Left renal pelvis (tissue), 4 donors: Measurements from ENCODE around the gene CCR1. TPM values are rescaled to one million over a fixed set of nuclear protein-coding genes. Genes with fewer than 3 reads are reported as not detected.

Source experiments
- DNase-seq, 4 donors: peaks; one replicate each; pipeline ENCODE4 v3.0.0-alpha.2; 2013; ENCODE audit warnings: low read depth in 4 of 4, low spot score in 3 of 4
- polyA plus RNA-seq, 4 donors: library from polyadenylated mRNA; unstranded; fragments of 120-200 nt; gene quantifications; one replicate each; pipeline ENCODE4 v1.2.1, GENCODE V29; 2013; ENCODE audit not compliant: insufficient read length in 4 of 4

Gene CCR1
- 1 to 10 TPM; 1.7 to 6.4 (median 2.6) TPM for polyA plus RNA-seq

DNA sequence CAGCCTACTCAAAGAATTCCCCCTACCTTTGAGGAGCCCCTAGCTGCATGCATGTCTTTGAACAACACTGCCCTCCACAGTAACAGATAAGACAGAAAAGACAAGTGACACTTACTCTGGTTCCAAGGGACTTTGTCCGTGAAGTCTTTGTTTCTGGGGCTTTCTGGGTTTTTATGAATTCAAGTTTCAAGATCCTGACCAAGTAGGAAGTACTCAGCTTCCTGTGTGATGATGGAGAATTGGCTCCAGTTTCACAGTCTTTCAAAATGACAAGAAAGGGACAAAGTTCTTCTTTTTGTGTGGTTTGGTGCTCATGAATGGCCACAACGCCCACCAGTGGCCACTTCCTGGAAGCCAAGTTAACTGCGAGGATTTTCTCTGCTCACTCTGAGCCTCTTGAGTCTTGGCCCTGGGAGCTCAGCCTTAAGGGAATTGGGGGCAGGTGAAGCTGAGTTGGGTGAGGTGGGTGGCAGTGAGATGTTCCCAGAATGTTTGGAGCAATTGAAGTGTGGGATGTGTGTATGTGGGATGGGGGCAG is at the start of gene CCR1:
Gene CCR1 (minus strand): TSS at position 147 of the 538 bp plus-strand sequence. CDS start 4,000 bp downstream, outside the sequence.
- DNase-seq: peak in 1 of 4 donors; percentile 6

DNA sequence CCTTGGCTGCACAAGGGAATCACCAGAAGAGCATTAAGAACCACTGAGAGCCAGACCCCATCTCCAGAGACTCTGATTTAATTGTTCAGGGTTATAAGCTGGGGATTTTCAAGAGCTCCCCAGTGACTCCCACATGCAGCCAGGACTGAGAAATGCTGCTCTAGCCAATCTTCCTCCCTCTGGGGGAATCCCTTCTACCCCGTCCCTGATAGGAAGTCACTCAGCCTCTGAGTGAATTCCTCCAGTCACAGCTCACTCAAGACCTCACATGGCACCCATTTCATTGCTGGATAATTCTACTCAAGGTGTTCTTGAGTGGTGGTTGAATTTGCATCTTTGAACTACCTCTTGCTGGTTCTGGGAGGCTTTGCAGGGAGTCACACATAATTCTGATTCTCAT is 44.9 kb upstream of the CCR1 start:
- no peak for DNase-seq

DNA sequence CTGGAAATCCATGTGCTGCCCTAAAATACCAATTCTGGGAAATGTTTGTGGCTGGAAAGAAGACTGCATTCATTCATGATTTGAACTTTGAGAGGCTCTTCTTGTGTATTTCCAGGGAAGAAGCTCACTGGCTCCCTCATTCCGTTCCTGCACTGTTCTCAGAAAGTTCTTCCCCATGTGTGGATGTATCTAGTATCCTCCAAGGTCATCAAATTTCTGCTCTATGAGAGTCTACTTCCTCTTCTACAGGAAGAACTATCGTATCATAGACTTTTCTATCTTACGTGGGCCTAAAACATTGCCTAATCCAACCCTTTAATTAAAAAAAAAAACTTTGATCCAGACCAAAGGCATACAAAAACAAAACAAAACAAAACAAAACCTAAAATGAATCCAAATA is 37.0 kb upstream of the CCR1 start:
- DNase-seq: no peak

DNA sequence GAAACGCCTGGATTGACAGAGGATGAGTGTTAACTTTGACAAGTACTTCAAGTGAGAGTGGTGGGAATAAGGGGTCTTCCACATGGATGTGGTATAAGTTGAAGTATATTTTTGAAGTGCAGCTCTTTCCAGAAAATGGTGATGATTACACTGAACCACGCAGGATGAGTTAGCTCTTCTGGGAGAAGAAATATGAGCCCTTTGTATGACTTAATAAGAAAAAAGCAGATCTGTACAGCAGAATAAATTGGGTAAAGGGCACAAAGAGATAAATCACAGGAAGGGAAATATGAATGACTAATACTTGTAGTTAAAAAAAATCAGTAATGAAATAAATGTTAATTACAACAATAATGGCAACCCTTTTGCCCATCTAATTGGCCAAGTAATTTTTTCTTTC is 35.4 kb upstream of the CCR1 start:
- no peak for DNase-seq

DNA sequence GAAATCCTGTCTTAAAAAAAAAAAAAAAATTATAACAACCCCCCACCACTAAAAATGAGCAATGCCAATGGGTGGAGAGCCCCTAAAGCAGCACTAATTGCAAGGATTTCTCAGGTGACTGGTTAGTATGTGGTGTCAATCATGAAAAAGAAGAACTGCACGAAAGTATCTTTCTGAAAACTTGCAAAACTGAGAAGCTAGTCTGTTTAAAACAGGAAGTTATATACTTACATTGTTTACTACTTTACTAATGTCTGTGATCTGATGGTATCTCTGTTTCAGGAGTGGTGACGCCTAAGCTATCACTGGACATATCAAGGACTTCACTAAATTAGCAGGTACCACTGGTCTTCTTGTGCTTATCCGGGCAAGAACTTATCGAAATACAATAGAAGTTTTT is 34.0 kb upstream of the CCR1 start, which contains the start of gene CCR3:
Gene CCR3 (plus strand): TSS at position 341 of the 400 bp plus-strand sequence. CDS start 22,699 bp downstream, outside the sequence.
- no peak for DNase-seq

DNA sequence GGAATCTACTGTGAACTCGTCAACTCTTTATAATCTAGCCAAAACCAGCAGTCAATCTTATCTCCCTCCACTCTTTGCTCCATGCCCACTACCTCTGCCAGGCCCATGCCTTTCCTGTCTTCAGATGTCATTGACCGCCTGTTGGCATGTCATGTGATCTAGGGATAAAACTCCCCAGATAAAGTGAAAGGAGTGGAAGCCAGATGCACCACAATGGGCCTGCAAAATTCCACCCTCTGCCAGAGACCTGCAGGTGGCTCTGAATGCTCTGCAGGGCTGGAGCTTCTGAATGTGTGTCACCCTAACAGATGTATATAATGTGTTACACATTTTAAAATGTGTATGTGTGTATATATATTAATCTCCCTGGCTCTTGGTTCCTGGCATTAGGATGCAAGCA is 31.8 kb upstream of the CCR1 start:
- DNase-seq: no peak

DNA sequence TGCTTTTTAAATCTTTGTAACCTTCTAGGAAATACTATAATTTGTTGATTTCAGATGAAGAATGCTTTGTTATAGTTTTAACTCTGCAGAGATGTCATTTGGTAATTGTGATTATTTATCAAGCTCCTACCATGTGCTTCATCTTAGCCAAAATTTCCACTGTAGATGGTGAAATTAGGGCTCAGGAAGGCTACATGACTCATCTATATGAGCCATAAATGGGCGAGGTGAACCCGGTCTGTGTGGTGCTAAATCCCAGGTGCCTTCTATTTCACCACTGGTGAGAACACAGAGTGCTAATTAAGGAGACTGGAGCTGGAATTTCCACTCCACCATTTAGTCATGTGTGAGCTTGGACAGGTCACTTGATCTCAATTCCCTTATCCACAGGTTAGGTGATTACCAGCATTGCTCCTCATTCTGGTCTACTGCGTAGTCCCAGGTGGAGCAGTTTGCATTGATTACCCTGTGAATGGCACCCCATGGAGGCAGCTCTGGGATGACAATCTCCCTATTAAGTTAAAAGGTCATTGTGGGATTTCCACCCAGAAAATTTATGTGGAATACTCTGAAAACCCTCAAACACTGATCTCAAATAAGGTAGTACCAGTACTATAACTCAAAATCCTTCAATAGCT is 31.3 kb upstream of the CCR1 start:
- DNase-seq: no peak

DNA sequence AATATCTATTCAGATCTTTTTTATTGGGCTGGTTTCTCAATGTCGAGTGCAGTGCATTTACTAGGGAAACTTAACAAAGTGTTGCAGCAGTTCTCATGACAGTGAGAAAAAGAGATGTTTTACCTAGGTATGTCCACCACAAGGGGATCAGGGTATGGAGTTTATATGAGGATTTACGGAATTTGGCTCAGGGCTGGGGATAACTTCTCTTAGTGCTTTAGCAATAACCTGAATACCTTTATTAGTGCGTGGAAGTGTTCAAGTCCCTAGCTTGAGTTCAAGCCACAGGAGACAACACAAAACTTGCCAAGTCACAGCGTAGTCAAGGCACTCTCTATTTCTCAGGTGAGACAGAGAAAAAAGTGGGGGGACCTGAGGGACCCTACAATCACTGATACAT is 30.3 kb upstream of the CCR1 start:
- no peak for DNase-seq

DNA sequence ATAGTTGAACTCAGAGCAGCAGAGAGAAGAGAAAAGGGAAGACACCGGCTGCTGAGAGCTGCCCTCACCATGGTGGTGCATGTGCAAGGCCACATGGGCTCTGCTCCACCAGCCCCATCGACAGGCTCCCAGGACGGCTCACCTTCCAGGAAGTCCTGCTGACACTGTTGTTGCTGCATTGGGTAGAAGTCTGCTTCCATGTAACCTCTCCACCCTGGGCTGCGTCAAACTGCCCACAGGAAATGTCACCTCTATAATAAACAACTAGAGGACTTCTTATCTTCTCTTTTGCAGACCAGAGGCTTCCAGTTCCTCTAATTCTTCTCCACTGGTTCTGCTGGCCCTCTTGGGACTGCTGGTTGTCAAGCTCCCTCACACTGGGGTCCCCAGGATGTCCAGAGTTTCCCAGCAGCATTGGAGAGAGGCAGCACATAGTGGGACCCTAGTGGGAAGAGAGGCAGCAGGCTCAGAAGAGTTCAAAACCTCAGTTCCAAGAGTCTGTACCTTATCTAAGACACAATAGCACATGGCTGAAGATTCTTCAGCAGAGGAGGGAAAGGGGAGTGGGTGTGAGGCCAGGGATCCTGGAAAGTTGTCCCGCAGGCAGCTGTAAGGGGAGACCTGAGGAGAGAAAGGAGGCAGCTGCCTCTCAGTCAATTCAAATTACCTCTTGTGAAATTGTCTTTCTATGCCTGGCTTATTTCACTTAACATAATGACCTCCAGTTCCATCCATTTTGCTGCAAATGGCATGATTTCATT is 28.4 kb upstream of the CCR1 start:
- DNase-seq: no peak

DNA sequence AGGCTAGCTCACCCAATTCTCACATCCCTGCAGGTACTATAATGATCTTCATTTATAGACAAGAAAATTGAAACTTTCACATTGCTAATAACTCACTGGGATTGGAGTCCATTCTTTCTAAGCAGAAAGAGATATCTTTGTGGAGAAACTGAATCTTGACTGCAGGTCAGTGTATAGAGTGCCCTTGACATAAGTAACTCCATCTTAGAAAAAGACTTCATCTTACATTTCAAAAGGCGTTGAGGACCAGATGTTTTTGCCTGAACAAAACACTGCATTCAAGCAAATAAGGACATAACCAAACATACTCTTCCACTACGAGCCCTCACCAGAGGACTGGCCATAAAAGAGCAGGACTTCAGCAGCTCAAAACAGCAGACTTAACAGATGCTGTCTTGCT is 27.3 kb upstream of the CCR1 start:
- no peak for DNase-seq

DNA sequence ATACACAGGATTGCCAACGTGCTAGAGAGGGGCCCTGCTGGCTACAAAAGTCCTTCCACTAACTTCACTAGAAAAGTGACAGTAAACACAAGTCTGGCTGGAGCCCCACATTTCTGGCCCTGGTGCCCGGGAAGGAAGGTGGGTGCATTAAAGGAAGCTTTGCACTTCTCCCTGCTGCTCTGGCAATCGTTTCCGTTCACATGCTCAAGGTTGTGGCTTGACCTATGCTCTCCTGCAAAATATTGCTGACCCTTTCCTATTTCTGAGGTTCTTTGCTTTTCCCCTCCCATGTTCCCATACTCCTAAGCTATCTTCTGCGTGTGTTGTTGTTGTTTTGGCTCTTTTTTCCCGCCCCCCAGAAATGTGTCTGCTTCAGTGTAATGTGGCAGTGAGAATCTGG is 25.1 kb upstream of the CCR1 start:
- no peak for DNase-seq

DNA sequence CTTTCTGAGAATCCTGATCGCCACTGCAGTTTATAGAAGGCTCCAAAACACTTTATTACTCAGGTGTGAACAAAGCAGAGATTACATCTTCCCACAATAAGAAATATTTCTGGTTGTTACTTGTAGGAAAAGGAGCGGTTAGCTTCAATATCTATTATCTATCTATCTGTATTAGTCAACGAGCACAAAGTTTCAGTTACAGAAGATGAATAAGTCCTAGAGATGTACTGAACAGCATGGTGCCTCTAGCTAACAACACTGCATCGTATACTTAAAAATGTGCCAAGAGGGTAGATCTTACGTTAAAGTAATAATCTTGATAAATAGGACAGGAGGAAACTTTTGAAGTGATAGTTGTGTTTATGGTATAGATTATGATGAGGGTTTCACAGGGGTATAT is 23.2 kb upstream of the CCR1 start:
- DNase-seq: no peak

DNA sequence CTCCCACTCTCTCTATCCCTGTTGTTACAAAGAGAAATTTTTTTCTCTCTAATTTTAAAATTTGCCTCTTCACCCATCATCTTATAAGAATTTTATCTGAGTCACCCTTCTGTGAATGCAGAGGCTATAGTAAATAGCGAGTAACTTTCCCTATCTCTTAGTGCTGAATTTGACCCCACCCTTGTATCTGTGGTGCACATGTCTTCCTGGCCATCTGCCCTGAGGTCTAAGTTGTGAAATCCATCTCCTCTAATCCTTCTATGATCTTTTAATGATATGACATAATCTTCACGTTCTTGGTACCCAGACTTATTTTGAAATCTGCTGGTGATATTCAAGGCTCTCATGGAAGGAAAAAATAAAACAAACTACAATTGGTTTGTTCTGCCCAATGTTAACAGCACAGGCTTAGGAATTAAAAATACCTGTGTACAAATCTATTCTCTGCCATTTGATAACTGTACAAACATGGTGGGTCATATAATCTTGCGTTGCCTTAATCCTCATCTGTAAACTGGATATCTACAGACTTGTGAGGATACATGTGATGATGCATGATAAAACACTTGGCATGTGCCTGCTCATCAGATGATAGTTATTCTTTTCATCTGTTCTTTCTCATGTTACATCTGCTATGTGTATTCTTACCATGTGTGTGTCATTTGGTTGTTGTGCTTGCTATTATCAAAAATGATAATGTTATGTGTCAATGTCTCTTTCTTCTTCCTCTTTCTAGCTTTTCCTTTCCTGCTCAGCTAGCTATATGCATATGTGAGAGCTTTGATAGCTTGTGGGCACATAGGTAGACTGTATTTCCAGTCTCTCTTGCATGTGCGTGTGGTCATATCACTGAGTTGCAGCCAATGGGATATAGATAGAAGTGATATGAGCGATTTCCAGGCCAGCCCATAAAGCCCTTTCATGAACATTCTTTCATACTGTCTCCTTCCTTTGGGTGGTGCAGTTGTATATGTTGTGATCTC is 20.4 kb upstream of the CCR1 start:
- no peak for DNase-seq

DNA sequence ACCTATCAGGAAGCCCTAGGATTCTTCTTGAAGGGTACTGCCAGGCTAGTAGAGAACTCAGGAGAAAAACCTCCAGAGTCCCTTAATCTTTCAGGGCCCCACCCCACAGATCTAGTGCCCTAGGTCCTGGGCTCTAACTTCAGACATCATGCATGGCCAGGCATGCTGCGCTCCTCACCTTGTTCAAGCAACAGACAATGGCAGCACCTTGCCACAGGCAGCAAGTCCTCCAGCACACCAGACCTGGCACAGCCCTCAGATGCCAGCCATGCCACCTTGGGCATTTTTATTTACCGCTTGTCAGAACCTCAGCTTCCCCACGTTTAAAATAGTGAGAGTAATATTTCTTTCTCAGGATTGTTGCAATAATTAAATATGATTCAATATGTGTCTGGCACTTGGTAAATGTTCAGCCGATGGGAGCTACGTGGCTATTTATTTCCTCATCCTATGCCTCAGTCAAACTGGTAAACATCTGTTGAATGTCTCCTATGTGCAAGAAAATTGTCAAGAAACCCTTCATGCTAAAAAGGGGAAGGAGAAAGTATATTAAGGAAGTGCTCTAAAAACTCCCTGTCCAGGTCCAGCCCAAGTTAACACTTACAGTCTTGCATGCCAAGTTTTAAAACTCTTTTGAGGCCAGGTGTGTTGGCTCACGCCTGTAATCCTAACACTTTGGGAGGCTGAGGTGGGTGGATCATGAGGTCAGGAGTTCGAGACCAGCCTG is 14.5 kb upstream of the CCR1 start:
- no peak for DNase-seq

DNA sequence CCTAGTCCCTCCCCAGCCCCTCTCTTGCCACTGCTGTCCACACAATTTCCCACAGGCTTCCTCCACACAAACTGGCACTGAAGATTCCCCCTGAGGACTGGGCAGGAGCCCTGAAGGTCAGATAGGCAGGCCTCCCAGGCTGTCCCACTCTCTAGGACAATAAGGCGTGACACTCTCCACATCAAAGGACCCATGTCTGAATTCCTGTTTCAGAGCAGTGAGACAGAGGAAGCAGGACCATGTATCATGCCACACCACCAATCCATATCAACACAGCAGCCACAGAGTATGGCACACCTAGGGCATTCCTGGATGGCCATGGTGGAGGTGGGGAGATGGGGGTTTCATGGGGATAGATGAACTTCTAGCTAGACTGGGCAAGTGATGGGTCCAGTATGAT is 13.8 kb upstream of the CCR1 start:
- no peak for DNase-seq

DNA sequence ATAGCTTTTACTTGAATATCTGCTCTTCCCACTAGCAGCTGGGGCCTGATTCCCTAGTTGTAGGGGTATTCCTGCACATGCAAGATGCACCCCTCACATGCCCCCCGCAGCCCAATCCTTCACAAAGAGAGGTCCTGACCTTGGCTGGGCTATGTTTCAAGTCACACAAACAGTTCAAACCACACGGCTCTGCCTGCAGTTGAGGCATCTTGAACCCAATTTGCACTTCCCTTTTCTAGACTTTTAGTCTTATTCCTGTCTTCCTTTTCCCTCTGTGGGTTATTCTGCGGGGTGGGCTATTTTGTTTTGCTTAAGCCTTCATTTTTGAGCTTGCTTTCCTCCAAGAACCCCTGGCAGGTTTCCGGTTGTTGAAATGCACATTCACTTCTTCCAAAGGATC is 13.3 kb upstream of the CCR1 start:
- no peak for DNase-seq

DNA sequence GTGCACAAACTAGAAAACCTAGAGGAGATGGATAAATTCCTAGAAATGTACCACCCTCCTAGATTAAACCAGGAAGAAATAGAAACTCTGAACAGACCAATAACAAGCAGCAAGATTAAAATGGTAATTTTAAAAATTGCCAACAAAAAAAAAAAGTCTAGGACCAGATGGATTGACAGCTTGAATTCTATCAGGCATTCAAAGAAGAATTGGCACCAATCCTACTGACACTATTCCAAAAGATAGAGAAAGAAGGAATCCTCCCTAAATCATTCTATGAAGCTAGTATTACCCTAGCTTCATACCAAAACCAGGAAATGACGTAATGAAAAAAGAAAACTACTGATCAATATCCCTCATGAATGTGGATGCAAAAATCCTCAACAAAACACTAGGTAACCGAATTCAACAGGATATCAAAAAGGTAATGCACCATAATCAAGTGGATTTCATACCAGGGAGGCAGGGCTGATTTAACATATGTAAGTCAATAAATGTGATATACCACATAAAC is 10.1 kb upstream of the CCR1 start:
- DNase-seq: no peak

DNA sequence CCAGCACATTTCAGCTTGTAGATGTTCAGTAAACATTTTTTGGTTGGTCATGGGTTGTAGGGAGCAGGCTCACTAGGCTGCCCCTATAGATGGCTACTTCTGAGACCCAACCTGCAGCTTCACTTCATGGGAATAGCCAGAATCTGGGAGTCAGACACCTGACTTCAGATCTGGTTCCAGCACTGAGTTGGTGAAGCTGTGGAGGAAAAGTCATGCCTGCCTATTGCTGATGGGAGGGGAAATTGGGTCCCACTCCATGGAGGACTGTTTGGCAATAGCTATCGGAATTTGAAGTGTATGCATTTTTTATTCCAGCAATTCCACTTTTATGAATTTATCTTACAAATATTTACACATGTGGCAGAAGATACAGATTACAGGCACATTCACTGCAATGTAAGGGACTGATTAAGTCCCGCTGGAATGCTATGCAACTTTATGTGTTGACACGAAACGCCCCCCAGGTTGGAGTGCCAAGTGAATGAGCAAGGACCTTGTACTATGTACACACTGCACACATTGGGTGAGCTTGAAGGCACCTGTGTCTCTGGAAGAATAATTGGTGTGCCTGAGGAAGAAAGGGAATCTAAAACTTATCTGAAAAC is 7.8 kb upstream of the CCR1 start:
- no peak for DNase-seq

DNA sequence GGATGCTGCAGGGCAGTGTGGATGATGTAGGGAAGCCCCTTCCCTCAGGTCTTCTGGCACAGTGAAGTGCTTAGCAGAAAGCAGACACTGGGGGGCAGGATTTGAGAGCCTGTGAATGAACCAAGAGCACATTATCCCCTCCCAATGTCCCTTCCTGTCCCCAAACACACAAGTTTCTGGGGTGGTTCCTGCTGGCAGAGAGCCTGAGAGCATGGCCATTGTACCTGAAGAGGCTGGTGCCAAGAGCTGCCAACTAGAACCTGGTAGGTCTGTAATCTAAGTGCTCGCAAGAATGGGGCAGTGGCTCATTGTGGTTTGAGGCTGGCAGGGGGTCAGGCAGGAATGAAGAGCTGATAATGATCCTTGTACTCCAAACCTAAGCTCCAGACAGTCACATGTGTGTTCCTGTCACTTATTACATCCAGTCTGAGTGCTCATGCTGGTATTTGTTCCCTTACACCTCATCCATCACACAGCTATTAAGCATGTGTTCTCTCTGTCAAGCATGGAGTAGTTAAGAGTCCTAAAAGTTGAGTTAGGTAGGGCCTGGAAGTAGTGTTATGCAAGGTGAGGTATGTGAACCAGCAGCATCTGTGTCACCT is 6.7 kb upstream of the CCR1 start:
- DNase-seq: no peak
